Natural killer cell (primary cell): ENCODE results near the gene RNGTT. TPM values are rescaled to one million over a fixed set of nuclear protein-coding genes. Genes with fewer than 3 reads are reported as not detected.

ENCODE experiments used
- ATAC-seq, 3 donors: fragments of 150-1000 bp in 2 of 3; fragments of 200-7000 bp in 1 of 3; cut with Tn5 transposase; 1 replicate in 1 of 3; 2 replicates in 2 of 3; pipeline ENCODE4 v1.10.0; 2021; ENCODE audit warnings: mild to moderate bottlenecking in 2 of 3, moderate library complexity in 2 of 3
- DNase-seq, 2 donors: peaks; one replicate each; pipeline versions ENCODE4 v3.0.0 to v3.0.0-alpha.2; 2013 to 2021; ENCODE audit warnings: mixed read lengths in 1 of 2
- H3K27ac ChIP-seq: one replicate; pipeline ENCODE4 v1.5.1; 2013; ENCODE audit warnings: mild to moderate bottlenecking, low read length
- H3K27me3 ChIP-seq: one replicate; pipeline ENCODE4 v1.6.1; 2013; ENCODE audit warnings: low read length; ENCODE audit not compliant: control insufficient read depth, insufficient read depth
- H3K36me3 ChIP-seq: one replicate; pipeline ENCODE4 v1.6.1; 2013; ENCODE audit warnings: low read length; ENCODE audit not compliant: control insufficient read depth, insufficient read depth
- H3K4me1 ChIP-seq: one replicate; pipeline ENCODE4 v1.6.1; 2013; ENCODE audit warnings: low read length; ENCODE audit not compliant: control insufficient read depth, insufficient read depth
- H3K4me3 ChIP-seq: one replicate; pipeline ENCODE4 v1.5.1; 2013; ENCODE audit warnings: low read length
- H3K9me3 ChIP-seq: one replicate; pipeline ENCODE4 v1.6.1; 2013; ENCODE audit warnings: low read length; ENCODE audit not compliant: control insufficient read depth, insufficient read depth
- H3K27ac Mint-ChIP-seq, 2 donors: one replicate each; pipeline ENCODE4 v1.8.0; 2022; ENCODE audit warnings: mild to moderate bottlenecking in 2 of 2, mixed read lengths in 2 of 2, moderate library complexity in 1 of 2
- H3K27me3 Mint-ChIP-seq, 2 donors: one replicate each; pipeline ENCODE4 v1.8.0; 2022; ENCODE audit warnings: low read depth in 2 of 2, mixed read lengths in 2 of 2
- H3K36me3 Mint-ChIP-seq: one replicate; pipeline ENCODE4 v1.8.0; 2022; ENCODE audit warnings: mixed read lengths
- H3K4me1 Mint-ChIP-seq, 2 donors: one replicate each; pipeline ENCODE4 v1.8.0; 2022; ENCODE audit warnings: mixed read lengths in 2 of 2
- H3K4me3 Mint-ChIP-seq: one replicate; pipeline ENCODE4 v1.8.0; 2022; ENCODE audit warnings: mild to moderate bottlenecking, moderate library complexity, mixed read lengths
- H3K9me3 Mint-ChIP-seq, 2 donors: one replicate each; pipeline ENCODE4 v1.8.0; 2022; ENCODE audit warnings: mixed read lengths in 2 of 2
- CTCF ChIP-seq: fragments of 200-600 bp; IDR thresholded peaks from one replicate; pipeline ENCODE4 v1.8.0; 2022; ENCODE audit warnings: antibody characterized with exemption
- WGBS: methylation state at CpG from one replicate; pipeline ENCODE4 v1.1.7; 2013; ENCODE audit warnings: missing lambda C conversion rate; ENCODE audit not compliant: insufficient coverage; 5-methylcytosine and 5-hydroxymethylcytosine counted together
- intact Hi-C: fragments of 100-400 bp; cut with micrococcal nuclease; formaldehyde crosslinking; loops from one replicate; pipeline ENCODE4 v1.14.2; 2022
- total RNA-seq, 4 donors: library from RNA; stranded (reverse); fragments of 120-200 nt in 1 of 4; gene quantifications; one replicate each; pipeline versions ENCODE4 v1.2.3 to v1.2.4, GENCODE V29; 2013 to 2022

RNGTT gene
- total RNA-seq, 3 donors from 2014 or later (not counting 1 experiment from before 2014, with no cell fraction given): 23.1 to 27.2 (median 23.1) TPM

DNA sequence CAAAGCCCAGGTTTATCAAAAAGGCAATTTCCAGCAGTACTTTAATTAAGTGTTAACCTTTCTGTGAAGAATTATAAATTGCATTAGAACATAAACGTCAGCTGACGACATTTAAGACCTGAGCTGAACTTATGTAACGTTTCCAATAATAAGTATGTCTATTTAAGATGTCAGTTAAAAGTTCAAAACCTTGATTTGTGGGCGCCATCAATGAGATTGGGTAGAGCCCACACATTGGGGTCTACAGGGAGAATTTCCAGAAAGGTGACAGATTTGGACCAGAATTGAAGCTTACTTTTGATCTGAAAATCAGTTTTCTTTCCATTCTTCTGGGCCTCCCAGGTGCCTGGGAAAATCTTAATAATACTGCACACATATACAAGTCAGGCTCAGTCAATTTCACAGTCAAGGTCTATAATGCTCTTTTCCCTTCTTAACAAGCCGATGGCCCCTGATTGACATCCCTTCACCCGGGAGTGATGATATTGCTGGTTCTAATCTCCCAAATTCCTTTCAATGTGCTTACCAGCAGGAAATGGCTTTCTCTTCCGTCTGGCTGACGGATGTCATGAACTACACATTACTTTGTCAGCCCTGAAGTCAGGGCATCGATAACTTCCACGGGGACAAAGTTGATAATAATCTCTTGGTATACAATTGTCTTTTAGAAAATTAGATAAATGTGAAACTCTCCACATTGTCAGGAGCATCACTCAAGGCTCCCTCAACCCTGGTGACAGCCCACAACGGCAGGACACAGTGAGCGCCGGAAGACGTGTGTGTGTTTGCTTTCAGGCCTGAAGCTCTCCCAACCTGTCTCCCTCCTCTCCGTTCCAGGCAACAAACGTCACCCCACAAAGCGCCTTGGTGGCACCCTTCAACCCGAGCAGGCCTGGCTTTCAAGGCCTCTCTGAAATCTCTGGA, 400.8 kb downstream of the RNGTT start:
- WGBS: 93% methylated on average over 18 of the region's 18 CpGs

GRCh38 chr6:88561954-88562315, 401.5 kb downstream of the RNGTT start:
- H3K36me3 ChIP-seq: no peaks in the 10 kb centered on the region
- H3K9me3 ChIP-seq: no peaks in the 10 kb centered on the region
- ATAC-seq: no peak
- TF ChIP-seq CTCF: no peak
- H3K27ac ChIP-seq: no peak overlapping the region
- H3K4me3 ChIP-seq: no peak overlapping the region
- 78% methylated on average over 1 of the region's 1 CpG for WGBS
- DNase-seq: no peak
- intact Hi-C loops: no loop called here
- peaks cover 2% of the 10 kb centered on the region for H3K27me3 ChIP-seq
- peaks cover 0 to 3% of the 10 kb centered on the region in 2 donors for H3K9me3 Mint-ChIP-seq
- H3K4me1 ChIP-seq: no peaks in the 10 kb centered on the region
- H3K4me1 Mint-ChIP-seq: no peaks in the 10 kb centered on the region
- no peaks in the 10 kb centered on the region for H3K36me3 Mint-ChIP-seq
- H3K27me3 Mint-ChIP-seq: peaks cover 0 to 2% of the 10 kb centered on the region in 2 donors
- H3K4me3 Mint-ChIP-seq: no peak overlapping the region
- H3K27ac Mint-ChIP-seq: no peak overlapping the region

More for the DNA sequence above, 400.8 kb downstream of the RNGTT start:
- Mint-ChIP-seq H3K9me3 (peaks cover 0 to 3% of the 10 kb centered on the region in 2 donors), H3K4me3 (no peak overlapping the region), H3K27ac (no peak overlapping the region), H3K36me3 (no peaks in the 10 kb centered on the region), H3K4me1 (no peaks in the 10 kb centered on the region), H3K27me3 (peaks cover 0 to 3% of the 10 kb centered on the region in 2 donors)
- DNase-seq (no peak), ATAC-seq (no peak)
- Histone ChIP-seq H3K4me1 (no peaks in the 10 kb centered on the region), H3K36me3 (no peaks in the 10 kb centered on the region), H3K27ac (no peak overlapping the region), H3K9me3 (no peaks in the 10 kb centered on the region), H3K4me3 (no peak overlapping the region), H3K27me3 (peaks cover 2% of the 10 kb centered on the region)
- no peak for TF ChIP-seq CTCF
- intact Hi-C loops: no loop called here

GRCh38 chr6:88561034-88561953, 402.1 kb downstream of the RNGTT start:
- H3K4me3 Mint-ChIP-seq: no peak overlapping the region
- no peaks in the 10 kb centered on the region for H3K36me3 Mint-ChIP-seq

More at GRCh38 chr6:88561034-88561953, 402.1 kb downstream of the RNGTT start:
- intact Hi-C loops: no loop called here
- Mint-ChIP-seq H3K27me3 (no peaks in the 10 kb centered on the region), H3K4me1 (no peaks in the 10 kb centered on the region), H3K9me3 (peaks cover 0 to 3% of the 10 kb centered on the region in 2 donors), H3K27ac (no peak overlapping the region)
- no peaks in the 10 kb centered on the region for H3K36me3 ChIP-seq
- ATAC-seq: no peak
- no peaks in the 10 kb centered on the region for H3K9me3 ChIP-seq
- H3K27ac ChIP-seq: no peak overlapping the region
- WGBS: 34% methylated on average over 8 of the region's 10 CpGs
- no peaks in the 10 kb centered on the region for H3K27me3 ChIP-seq
- H3K4me3 ChIP-seq: no peak overlapping the region
- DNase-seq: no peak
- no peaks in the 10 kb centered on the region for H3K4me1 ChIP-seq
- no peak for TF ChIP-seq CTCF

Other genes starting within 250 kb of the RNGTT start
- gene PNRC1, start 117.1 kb upstream of the RNGTT start, total RNA-seq: 100 to 1,000 TPM; 695 to 970 (median 712) TPM
- gene SRSF12, start 154.5 kb upstream of the RNGTT start, total RNA-seq: under 1 TPM; 0.07 to 0.45 (median 0.45) TPM
- gene PM20D2, start 182.4 kb upstream of the RNGTT start, total RNA-seq: 1 to 10 TPM; 4.0 to 6.1 (median 4.9) TPM